VCaP (cell line): ENCODE data around the gene NUDT7.

Experiments used
- H3K27ac ChIP-seq: fragments of 450-650 bp; 2 replicates; pipeline ENCODE4 v1.5.1; 2017
- CTCF ChIP-seq: fragments of 450-650 bp; conservative IDR thresholded peaks from 2 replicates; pipeline ENCODE4 v1.5.1; 2017; ENCODE audit warnings: mild to moderate bottlenecking, moderate library complexity

Gene NUDT7

DNA sequence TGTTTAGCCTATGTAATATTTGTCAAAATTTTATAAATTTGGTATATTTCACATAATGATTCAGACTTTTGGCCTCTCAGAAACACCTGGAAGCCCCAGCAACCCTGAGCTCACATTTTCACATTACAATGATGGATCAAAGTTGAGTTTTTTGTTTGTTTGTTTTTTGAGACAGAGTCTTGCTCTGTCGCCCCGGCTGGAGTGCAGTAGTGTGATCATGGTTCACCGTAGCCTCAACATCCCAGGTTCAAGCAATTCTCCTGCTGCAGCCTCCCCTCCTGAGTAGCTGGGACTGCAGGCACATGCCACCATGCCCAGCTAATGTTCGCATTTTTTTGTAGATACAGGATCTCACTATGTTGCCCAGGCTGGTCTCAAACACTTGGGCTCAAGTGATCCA lies 55.4 kb downstream of the NUDT7 start:
- TF ChIP-seq CTCF: no peak
- no peak overlapping the region for H3K27ac ChIP-seq

- no peak overlapping the region for H3K27ac ChIP-seq
- no peak for TF ChIP-seq CTCF
Measured at GRCh38 chr16:77780378-77780837, 58.1 kb downstream of the NUDT7 start.

- no peak for TF ChIP-seq CTCF
- no peak overlapping the region for H3K27ac ChIP-seq
Measured at GRCh38 chr16:77781091-77781490, 58.8 kb downstream of the NUDT7 start.

GRCh38 chr16:77782694-77783093 lies 60.4 kb downstream of the NUDT7 start:
- no peak for TF ChIP-seq CTCF
- H3K27ac ChIP-seq: no peak overlapping the region

DNA sequence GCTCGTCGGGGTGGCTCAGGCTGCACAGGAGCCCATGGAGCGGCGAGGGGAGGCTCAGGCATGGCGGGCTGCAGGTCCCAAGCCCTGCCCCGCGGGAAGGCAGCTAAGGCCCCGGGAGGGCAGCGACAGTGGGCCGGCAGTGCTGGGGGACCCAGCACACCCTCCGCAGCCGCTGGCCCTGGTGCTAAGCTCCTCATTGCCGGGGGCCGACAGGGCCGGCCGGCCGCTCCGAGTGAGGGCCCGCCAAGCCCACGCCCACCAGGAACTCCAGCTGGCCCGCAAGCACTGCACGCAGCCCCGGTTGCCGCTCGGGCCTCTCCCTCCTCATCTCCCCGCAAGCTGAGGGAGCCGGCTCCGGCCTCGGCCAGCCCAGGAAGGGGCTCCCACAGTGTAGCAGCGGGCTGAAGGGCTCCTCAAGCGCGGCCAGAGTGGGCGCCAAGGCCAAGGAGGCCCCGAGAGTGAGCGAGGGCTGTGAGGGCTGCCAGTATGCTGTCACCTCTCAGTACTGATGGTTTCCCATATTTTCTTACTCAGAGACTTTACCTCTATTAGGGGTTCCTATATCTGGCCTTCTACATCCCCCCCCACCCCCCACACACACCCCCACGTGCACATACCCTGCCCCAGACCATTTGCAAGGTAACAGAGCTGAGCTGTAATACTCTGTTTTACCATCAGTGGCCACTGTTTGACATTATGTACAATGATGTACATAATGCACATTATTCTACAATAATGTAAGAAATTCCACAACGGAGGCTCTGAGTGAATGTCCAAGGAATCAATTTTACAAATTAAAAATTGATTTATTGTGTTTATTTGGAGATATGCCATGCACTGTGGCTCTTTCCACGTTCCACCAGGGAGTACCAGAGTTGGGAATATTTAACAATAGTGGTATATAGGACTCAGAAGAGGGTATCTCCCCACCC lies 62.4 kb downstream of the NUDT7 start:
- TF ChIP-seq CTCF: peak; percentile 34
- H3K27ac ChIP-seq: peak overlapping the region; percentile 24; the same call in 1 of the 2 replicates

- H3K27ac ChIP-seq: peak overlapping the region; percentile 24; the same call in 1 of the 2 replicates
- no peak for TF ChIP-seq CTCF
Measured at GRCh38 chr16:77785373-77785764, 63.1 kb downstream of the NUDT7 start.

GRCh38 chr16:77786186-77786847 lies 64.0 kb downstream of the NUDT7 start:
- no peak for TF ChIP-seq CTCF
- H3K27ac ChIP-seq: peak overlapping the region; percentile 24
